GM12865 (cell line): ENCODE measurements around the gene ZNF17.

Source experiments
- DNase-seq: peaks from one replicate; pipeline ENCODE4 v3.0.0; 2010; ENCODE audit warnings: low read depth
- H3K4me3 ChIP-seq: 2 replicates; pipeline ENCODE4 v1.5.1; 2011; ENCODE audit warnings: mild to moderate bottlenecking, low read depth, low read length, control low read depth
- CTCF ChIP-seq: IDR thresholded peaks from 2 replicates; pipeline ENCODE4 v1.5.1; 2011; ENCODE audit warnings: low read length, control low read depth, low read depth, inconsistent platforms; ENCODE audit not compliant: insufficient read depth; ENCODE audit errors: missing control alignments

ZNF17 gene

GRCh38 chr19:57443121-57443696 lies 32.2 kb downstream of the ZNF17 start:
- no peak overlapping the region for H3K4me3 ChIP-seq
- TF ChIP-seq CTCF: no peak
- DNase-seq: no peak

- H3K4me3 ChIP-seq: no peak overlapping the region
- no peak for TF ChIP-seq CTCF
- no peak for DNase-seq
These were observed 41.3 kb downstream of the ZNF17 start for GRCh38 chr19:57452307-57452706.

- H3K4me3 ChIP-seq: no peak overlapping the region
- TF ChIP-seq CTCF: peak; percentile 46
- DNase-seq: peak; percentile 62
These were observed 54.9 kb downstream of the ZNF17 start for GRCh38 chr19:57465680-57466381.

- no peak overlapping the region for H3K4me3 ChIP-seq
- no peak for TF ChIP-seq CTCF
- DNase-seq: no peak
These were observed 55.5 kb downstream of the ZNF17 start for GRCh38 chr19:57466489-57466888.
